Measurements from ENCODE around the gene TMEM109.
A peak's percentile ranks its signal among the peaks of the same experiment; 100 is the strongest.

Gene TMEM109

GRCh38 chr11:60895687-60896086 is 18.3 kb upstream of the TMEM109 start (continued):
- TF ChIP-seq TSHZ2 (CRISPR knock-in tag; IDR thresholded peaks at IDR 0.05) = no peak
- no peak for TF ChIP-seq TOX (CRISPR knock-in tag; IDR thresholded peaks at IDR 0.05; ENCODE audit: borderline replicate concordance)

GRCh38 chr11:60897496-60897895 is 16.5 kb upstream of the TMEM109 start:
- TF ChIP-seq CSDC2 (CRISPR knock-in tag; IDR thresholded peaks at IDR 0.05) (no peak), RARB (CRISPR knock-in tag; IDR thresholded peaks at IDR 0.05) (no peak), CREB5 (CRISPR knock-in tag; IDR thresholded peaks at IDR 0.05; ENCODE audit: low read depth) (no peak), SNAI2 (CRISPR knock-in tag; IDR thresholded peaks at IDR 0.05) (no peak), CSRNP3 (CRISPR knock-in tag; IDR thresholded peaks at IDR 0.05) (no peak), ZNF8 (CRISPR knock-in tag; IDR thresholded peaks at IDR 0.05) (no peak), POU6F1 (CRISPR knock-in tag; IDR thresholded peaks at IDR 0.05; ENCODE audit: borderline replicate concordance, low read depth) (no peak), ARNTL (CRISPR knock-in tag; IDR thresholded peaks at IDR 0.05; ENCODE audit: borderline replicate concordance, low read depth) (no peak), ISL1 (CRISPR knock-in tag; IDR thresholded peaks at IDR 0.05) (no peak), PPARA (CRISPR knock-in tag; IDR thresholded peaks at IDR 0.05; ENCODE audit: borderline replicate concordance) (no peak), ZFP30 (CRISPR knock-in tag; IDR thresholded peaks at IDR 0.05) (no peak), GLIS3 (CRISPR knock-in tag; IDR thresholded peaks at IDR 0.05) (no peak), ESRRG (CRISPR knock-in tag; IDR thresholded peaks at IDR 0.05) (no peak), PATZ1 (CRISPR knock-in tag; IDR thresholded peaks at IDR 0.05; ENCODE audit: borderline replicate concordance) (no peak)
- ATAC-seq = no peak

- ATAC-seq = peak; percentile 94
- no peak for TF ChIP-seq ZFP3 (CRISPR knock-in tag; IDR thresholded peaks at IDR 0.05)
- TF ChIP-seq POU6F1 (CRISPR knock-in tag; IDR thresholded peaks at IDR 0.05; ENCODE audit: borderline replicate concordance, low read depth) = no peak
- TF ChIP-seq CSDC2 (CRISPR knock-in tag; IDR thresholded peaks at IDR 0.05) = no peak
- no peak for TF ChIP-seq TOX (CRISPR knock-in tag; IDR thresholded peaks at IDR 0.05; ENCODE audit: borderline replicate concordance)
- no peak for TF ChIP-seq ZNF565 (CRISPR knock-in tag; conservative IDR thresholded peaks at IDR 0.05; ENCODE audit: low read depth)
- no peak for TF ChIP-seq TSHZ2 (CRISPR knock-in tag; IDR thresholded peaks at IDR 0.05)
- no peak for TF ChIP-seq ZC3H10 (CRISPR knock-in tag; IDR thresholded peaks at IDR 0.05)
- no peak for TF ChIP-seq ARNTL (CRISPR knock-in tag; IDR thresholded peaks at IDR 0.05; ENCODE audit: borderline replicate concordance, low read depth)
- no peak for TF ChIP-seq ZNF70 (CRISPR knock-in tag; IDR thresholded peaks at IDR 0.05)
- no peak for TF ChIP-seq ZNF8 (CRISPR knock-in tag; IDR thresholded peaks at IDR 0.05)
- no peak for TF ChIP-seq ESRRG (CRISPR knock-in tag; IDR thresholded peaks at IDR 0.05)
These were observed 14.7 kb upstream of the TMEM109 start for GRCh38 chr11:60899046-60899936.

Data from SK-N-SH treated with all-trans-retinoic acid at 6 μM for 48 hours (cell line).